Measurements from ENCODE around the gene PCCB.
"Not testable (repeated sequence)": the region's sequence is repeated elsewhere in the genome, so short reads cannot be mapped to it uniquely, and the experiment has no call there.

The PCCB gene

GRCh38 chr3:136327671-136328070, 77.5 kb downstream of the PCCB start:
- DNase-seq (ENCODE audit: low read depth) = no peak

DNA sequence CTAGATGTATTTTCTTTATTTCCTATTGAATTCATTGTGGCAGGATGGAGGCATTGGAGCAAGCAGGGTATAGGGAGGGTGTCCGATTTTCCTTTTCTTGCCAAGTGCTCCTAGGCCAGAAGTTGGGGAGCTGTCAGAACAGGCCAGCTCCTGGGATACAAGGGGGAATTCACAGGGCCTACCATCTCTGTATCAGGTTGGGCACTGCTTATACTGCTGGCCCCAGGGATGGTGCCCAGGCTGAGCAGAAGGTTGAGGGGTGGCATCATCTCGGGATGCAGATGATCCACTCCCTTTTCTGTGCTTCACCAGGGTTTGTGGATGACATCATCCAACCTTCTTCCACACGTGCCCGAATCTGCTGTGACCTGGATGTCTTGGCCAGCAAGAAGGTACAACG, 79.5 kb downstream of the PCCB start:
- no peak for DNase-seq (ENCODE audit: low read depth)

- no peak for DNase-seq (ENCODE audit: low read depth)
Measured at GRCh38 chr3:136330900-136331299, 80.8 kb downstream of the PCCB start.

DNA sequence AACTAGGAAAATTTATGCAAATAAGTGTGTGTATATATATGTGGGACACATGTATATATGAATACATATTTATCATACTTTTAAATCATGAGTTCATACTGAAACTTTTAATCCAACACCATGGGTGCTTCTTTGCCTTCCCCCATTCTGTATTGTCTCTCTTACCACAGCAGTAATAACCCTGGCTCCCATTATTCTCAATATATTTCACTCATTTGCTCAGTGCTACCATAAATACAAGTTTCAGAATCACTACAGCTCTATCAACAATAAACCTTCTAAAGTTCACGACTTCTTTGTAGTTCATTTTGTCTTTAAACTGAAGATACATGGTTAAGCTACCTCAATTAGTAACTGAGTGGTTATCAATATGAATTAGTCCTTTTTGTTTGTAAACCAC, 82.2 kb downstream of the PCCB start:
- DNase-seq (ENCODE audit: low read depth) = no peak

GRCh38 chr3:136332776-136333175, 82.6 kb downstream of the PCCB start:
- peak; percentile 41 for DNase-seq (ENCODE audit: low read depth)

- no peak for DNase-seq (ENCODE audit: low read depth)
Measured at GRCh38 chr3:136334209-136334608, 84.1 kb downstream of the PCCB start.

- not testable (repeated sequence) for DNase-seq (ENCODE audit: low read depth)
Measured at GRCh38 chr3:136334726-136335125, 84.6 kb downstream of the PCCB start.

DNA sequence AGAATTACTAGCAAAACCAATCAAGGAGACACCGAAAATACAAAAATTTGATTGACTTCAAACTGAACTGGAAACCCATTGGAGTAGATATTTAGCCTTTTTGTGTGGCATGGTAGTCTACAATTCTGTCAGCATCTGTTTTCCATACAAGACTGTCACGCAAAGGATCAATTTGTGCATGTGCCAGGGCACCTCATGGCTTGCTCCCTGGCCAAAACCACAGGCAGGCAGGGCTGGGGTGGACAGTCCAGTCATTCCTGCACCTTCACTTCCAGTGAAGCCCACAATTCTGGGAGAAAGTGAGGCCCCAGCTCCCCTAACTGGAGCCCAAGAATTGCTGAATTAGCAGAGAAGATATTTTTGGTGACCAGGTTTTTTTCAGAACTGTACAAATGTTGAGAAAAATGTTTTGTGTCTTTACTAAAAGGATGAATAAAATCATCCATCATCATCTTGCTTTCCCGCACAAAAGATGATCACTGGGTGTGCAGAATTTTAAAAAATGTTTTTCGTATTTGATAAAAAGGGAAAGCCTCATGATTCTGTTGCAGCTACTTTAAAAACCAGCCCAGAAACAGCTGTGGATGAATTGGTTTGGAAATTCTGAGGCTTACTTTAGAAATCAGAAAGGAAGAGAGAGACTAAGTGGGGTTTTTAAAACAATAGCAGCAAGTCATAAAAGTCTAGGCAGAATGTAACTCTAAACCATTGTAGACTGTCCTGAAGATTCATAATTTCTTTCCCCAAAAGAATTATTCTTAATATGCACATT, 86.4 kb downstream of the PCCB start:
- DNase-seq (ENCODE audit: low read depth) = peak; percentile 75

GRCh38 chr3:136343446-136343845, 93.3 kb downstream of the PCCB start:
- no peak for DNase-seq (ENCODE audit: low read depth)

GRCh38 chr3:136343873-136344555, 93.9 kb downstream of the PCCB start:
- peak; percentile 81 for DNase-seq (ENCODE audit: low read depth)

DNA sequence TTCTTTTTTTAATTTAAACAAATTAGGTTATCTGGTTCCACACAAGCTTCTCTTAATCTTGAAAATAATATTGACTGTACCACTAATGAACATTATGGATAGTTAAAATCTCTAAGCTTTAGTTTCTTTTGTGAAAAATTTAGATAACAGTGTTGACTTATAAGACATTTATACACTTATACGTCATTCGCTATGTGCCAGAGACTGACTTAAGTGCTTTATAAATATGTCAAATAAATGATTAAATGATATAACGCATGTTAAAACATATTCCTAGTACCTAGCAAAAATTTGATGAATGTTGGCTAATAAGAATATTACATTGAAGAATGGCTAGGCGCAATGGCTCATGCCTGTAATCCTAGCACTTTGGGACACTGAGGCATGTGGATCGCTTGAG, 96.3 kb downstream of the PCCB start:
- DNase-seq (ENCODE audit: low read depth) = no peak

GRCh38 chr3:136350132-136350531, 100.0 kb downstream of the PCCB start:
- peak; percentile 91 for DNase-seq (ENCODE audit: low read depth)

DNA sequence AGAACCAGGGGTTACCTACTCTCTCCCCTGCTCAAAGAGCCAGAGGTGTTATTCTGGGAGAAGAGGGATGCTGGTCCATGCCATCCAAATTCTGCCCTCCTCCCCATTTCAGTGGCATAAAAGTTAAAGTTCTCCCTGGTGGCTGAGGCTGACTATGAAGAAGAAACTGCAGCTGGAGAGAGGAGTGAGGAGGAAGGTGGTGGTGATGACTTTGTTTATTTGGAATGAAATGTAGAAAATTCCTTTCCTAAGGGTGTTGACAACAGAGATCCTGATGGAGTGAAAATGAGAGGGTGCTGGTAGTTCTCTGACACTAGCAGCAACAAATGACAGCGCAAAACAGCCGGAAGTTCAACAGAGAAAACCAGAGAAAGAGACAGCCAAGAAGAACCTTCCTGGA, 100.4 kb downstream of the PCCB start:
- DNase-seq (ENCODE audit: low read depth) = no peak

DNA sequence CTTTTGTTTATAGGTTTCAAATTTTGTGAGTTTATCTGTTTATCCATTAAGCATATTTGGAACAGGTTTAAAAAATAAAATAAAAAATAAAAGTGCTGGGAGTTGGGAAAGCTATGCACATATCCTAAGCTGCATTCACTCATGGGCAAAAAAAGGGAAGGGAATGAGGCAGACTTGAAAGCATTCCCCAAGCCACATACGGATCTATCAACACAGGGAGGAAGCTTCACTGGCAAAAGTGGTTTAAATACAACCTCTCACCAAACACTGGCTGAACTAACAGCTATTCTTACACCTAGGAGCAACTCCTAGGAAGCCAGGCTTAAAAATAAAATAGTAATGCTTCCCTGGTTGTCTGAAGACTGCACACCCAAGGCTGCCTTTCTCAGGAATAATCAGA, 101.2 kb downstream of the PCCB start:
- DNase-seq (ENCODE audit: low read depth) = no peak

- DNase-seq (ENCODE audit: low read depth) = no peak
Measured at GRCh38 chr3:136351905-136352304, 101.8 kb downstream of the PCCB start.

DNA sequence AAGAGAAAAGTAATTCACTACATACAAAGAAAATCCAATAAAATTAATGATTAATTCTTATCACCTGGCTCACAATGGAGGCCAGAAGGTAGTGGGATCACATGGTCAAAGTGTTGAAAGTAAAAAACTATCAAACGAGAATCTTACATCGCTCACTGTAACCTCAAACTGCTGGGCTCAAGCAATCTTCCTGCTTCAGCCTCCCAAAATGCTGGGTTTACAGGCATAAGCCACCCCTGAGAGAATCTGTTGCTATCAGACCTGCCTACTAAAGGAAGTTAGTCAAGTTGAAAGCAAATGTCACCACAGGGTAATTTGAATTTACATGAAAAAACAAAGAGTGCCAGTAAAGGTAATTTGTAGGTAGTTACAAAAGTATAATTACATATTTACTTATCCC, 103.3 kb downstream of the PCCB start:
- DNase-seq (ENCODE audit: low read depth) = no peak

DNA sequence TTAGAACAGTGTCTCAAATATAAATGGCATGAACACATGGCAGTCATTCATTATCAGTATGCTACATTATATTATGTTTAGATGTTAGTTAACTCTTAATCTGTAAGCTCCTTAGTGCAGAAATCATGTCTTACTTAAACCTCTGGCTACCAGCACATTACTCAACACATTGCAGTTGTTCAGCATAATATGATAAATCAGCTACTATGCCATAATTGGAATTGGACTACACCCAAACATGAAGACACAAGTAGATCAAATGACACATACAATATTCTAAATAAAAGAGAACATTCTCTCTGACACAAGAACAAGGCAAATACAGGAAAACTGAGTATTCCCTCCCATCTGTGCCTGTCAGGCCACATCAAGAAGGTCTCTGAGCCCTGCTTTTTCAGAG, 116.1 kb downstream of the PCCB start:
- peak; percentile 77 for DNase-seq (ENCODE audit: low read depth)

GRCh38 chr3:136375800-136376199, 125.7 kb downstream of the PCCB start:
- not testable (repeated sequence) for DNase-seq (ENCODE audit: low read depth)

DNA sequence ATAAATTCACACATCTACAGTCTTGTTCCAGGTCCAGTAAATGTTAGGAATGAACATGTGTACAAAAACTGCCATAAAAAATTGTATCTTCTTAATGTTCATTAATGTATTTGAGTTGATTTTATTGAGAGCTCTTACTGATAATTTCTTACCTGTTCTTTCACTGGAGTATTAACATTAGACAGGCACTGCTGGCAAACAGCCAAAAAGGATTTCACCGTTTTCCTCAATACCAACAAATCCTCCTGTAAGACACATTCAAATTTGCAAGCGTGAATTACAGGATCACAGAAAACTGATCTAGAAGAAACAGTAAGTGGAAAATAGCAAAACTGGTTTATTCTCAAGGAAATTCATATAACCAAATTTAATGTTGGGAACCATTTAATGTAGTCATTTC, 127.4 kb downstream of the PCCB start:
- no peak for DNase-seq (ENCODE audit: low read depth)

DNA sequence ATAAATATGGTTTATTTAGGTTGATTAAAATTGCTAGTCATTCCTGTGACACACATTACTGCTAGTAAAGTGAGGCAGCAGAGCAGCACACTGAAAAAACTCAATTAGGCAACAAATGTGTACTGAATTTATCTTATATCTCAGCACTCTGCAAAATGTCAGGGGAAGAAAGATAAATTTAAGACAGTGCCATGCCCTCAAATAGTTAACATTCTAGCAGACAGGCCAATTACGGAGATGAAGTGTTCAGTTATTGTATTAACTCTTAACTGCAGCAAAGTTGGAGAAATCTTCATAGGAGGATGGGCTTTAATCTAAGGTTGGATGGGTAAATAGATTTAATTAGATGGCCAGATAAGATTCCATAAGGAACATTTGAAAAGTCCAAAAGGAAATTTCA, 127.9 kb downstream of the PCCB start:
- no peak for DNase-seq (ENCODE audit: low read depth)

Data from fibroblast of gingiva (primary cell).